ENCODE measurements around the gene NPTN.

GRCh38 chr15:73633991-73634495 is 854 bp upstream of the NPTN start:
- no peak for TF ChIP-seq POLR2A (IDR thresholded peaks at IDR 0.05; ENCODE audit: low read depth, low read length)
- TF ChIP-seq POLR2AphosphoS5 (IDR thresholded peaks at IDR 0.05; ENCODE audit: low read depth, low read length) = no peak
